Measurements from ENCODE around the gene CCDC175.

The CCDC175 gene

GRCh38 chr14:59576332-59577294 is at the start of gene CCDC175:
TSS of gene CCDC175 (minus strand) at chr14:59576812. CDS start at chr14:59576775, 37 bp downstream.
- peak; percentile 86 for DNase-seq

- DNase-seq: no peak
Observed at GRCh38 chr14:59622631-59623030, 46.0 kb upstream of the CCDC175 start.

- no peak for DNase-seq
Observed at GRCh38 chr14:59619061-59619460, 42.4 kb upstream of the CCDC175 start.

GRCh38 chr14:59601056-59601455 is 24.4 kb upstream of the CCDC175 start:
- DNase-seq: no peak

DNA sequence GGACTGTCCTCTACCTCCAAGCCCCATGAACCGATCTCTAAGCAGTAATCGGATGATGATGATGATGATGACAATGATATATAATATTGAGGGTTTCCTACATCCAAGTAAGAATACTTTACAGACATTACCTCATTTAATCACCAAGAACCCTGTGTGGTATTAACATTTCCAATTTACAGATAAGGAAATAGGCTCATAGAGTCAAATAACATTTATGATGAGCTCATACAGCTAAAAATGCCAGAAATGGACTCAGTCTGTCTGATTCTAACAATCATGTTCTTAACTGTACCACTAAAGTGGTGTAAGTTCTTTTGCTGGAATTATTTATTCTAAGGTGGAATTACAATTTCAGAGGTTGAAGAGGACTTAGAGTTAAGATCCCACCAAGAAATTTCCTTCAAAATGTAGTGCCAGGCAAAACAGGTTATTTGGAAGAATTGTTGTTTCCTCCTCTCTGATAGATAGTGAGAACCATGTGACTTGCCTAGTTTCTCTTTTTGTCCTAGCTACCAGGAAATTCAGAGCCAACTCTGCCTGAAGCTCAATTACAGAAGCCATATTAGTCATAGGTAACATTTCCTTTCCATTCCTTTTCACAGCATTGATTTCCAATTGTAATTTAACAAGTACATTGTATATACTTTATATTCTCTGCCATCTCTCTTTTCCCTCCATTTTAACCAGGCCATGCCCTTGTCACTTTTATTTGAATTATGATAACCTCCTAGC is 23.8 kb upstream of the CCDC175 start:
- no peak for DNase-seq

DNA sequence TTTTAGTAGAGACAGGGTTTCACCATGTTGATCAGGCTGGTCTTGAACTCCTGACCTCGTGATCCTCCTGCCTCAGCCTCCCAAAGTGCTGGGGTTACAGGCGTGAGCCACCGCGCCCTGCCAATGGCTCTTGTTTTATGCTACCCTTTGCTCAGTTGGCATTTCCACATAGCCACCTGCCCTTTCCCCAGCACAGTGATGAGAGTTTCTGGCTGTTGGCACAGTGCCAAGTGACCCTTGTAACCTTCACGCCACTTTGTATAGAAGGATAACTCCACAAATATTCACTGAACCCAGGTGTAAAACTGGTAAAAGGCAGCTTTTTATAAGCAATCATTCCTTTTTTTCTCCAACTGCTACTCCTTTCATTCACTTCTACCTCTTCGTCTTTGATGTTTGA is 18.5 kb upstream of the CCDC175 start:
- no peak for DNase-seq

- no peak for DNase-seq
Observed at GRCh38 chr14:59591641-59592370, 15.2 kb upstream of the CCDC175 start.

- no peak for DNase-seq
Observed at GRCh38 chr14:59588101-59588500, 11.5 kb upstream of the CCDC175 start.

DNA sequence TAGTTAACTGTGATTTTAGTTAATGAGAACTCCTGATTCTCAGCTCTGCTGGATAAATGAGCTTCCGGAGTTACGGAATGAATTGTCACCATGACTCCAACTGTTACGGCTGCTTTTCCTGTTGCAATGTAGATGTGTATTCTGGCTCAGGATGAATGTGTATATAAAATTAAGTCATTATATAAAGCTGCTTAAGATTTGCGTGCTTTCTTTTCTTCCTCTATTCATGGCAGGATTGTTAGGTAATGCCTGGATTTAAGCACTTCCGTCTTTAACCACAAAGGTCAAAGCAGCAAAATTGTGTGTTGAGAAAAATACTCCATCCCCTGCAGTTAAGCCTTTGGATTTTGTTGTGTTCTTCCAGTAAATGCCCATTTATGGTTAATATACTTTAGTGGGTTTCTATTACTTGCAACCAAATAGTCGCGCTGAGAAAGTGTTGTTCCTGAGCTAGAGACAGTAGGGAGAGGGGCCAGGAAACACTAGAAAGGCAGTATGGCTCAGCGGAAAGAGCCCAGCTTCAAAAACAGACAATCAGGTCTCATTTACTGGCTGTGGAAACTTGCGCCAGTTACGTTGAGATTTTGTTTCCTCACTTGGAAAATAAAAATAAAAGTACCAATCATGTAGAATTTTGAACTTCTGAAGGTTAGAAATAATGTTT is 9.4 kb upstream of the CCDC175 start:
- no peak for DNase-seq

DNA sequence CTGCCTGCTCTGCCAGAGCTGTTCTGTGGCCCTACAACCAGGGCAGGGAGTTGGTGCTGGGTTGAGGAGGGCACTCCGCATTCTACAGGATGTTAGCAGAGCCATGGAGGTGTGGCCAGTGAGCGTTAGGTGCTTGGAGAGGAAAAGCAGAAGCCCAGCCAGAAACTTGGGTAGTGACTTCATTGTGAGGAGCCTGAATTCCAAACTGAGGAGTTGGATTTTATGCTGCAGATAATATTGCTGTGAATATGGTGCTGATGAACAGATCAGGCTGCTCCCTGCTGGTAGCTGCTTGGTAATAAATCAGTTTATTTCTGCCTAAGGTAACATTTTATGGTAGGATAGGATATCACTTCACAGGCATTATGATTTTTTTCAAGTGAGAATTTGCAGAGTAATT is 7.1 kb upstream of the CCDC175 start:
- no peak for DNase-seq

DNA sequence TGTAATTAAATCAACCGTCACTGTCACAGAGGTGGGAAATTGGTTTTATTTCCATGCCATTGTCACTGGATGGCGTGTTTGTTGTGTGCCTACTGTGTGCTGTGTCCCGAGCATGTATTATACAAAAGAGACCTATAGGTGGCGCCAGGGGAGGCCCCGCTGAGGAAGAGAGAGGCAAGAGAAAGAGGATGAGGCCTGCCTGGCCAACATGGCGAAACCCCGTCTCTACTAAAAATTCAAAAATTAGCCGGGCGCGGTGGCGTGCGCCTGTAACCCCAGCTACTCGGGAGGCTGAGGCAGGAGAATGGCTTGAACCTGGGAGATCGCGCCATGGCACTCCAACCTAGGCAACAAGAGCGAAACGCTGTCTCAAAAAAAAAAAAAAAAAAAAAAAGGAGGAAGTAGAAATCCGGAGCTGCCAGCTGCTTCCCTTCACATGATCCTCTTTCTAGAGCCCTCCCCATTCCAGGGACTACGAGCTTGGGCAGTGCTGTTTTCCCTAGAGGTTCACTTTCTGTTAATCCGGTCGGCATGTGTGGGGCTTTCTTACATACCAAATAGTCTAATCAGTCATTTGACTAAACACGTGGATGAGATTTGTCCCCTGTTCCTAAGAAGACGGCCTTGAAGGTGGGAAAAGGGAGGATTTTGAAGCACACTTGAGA is 6.4 kb upstream of the CCDC175 start:
- no peak for DNase-seq

GRCh38 chr14:59582161-59582560 is 5.5 kb upstream of the CCDC175 start:
- no peak for DNase-seq

GRCh38 chr14:59580911-59581310 is 4.3 kb upstream of the CCDC175 start:
- DNase-seq: no peak

- DNase-seq: no peak
Observed at GRCh38 chr14:59570122-59570521, 6.5 kb downstream of the CCDC175 start.

- no peak for DNase-seq
Observed at GRCh38 chr14:59566725-59567124, 9.9 kb downstream of the CCDC175 start.

- DNase-seq: no peak
Observed at GRCh38 chr14:59566296-59566695, 10.3 kb downstream of the CCDC175 start.

GRCh38 chr14:59565087-59565486 is 11.5 kb downstream of the CCDC175 start:
- no peak for DNase-seq

GRCh38 chr14:59564366-59564765 is 12.2 kb downstream of the CCDC175 start:
- DNase-seq: no peak

GRCh38 chr14:59547310-59547709 is 29.3 kb downstream of the CCDC175 start:
- DNase-seq: no peak

DNA sequence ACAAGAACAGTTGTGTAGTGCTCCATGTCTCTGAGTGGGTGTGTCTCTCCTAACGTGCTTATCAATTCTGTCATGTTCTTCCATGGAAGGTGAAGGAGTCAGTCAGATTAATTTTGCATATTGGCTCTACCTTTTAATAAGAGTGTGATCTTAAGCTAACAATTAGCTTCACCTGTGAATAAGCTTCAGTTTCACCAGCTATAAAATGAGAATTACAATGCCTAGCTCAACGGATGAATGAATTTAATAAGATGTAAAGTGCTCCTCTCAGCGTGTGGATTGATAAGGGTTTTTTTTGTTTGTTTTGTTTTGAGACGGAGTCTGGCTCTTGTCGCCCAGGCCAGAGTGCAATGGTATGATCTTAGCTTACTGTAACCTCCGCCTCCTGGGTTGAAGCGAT is 32.7 kb downstream of the CCDC175 start:
- no peak for DNase-seq

DNA sequence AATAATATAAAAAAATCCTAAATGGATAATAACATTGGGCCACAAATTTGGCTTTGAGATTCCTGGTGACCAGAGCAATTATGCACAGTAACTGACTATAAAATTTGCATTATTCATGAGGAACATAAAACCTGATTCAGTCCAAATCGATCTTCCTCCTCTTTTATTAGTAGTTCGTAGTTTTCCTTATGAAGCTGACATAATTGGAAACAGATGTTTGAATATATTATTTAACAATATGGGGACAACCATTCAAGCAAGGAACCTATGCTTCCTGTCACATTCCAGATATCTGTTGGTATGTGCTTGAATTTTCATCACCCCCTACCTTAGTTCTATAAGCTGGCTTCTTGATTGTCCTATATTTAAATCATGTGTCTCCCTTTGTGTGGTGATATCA is 34.9 kb downstream of the CCDC175 start:
- DNase-seq: no peak

- DNase-seq: no peak
Observed at GRCh38 chr14:59540852-59541251, 35.8 kb downstream of the CCDC175 start.
